K562 treated with DMSO at 1 percent for 48 hours (cell line): ENCODE data around the gene PYURF. TPM values are rescaled to one million over a fixed set of nuclear protein-coding genes. Genes with fewer than 3 reads are reported as not detected.

ENCODE experiments used
- total RNA-seq: library from RNA; unstranded; fragments of 300-600 nt; gene quantifications from 2 replicates; pipeline ENCODE4 v1.2.3, GENCODE V29; 2022; ENCODE audit warnings: low replicate concordance; ENCODE audit errors: extremely low read depth

The PYURF gene, protein sequence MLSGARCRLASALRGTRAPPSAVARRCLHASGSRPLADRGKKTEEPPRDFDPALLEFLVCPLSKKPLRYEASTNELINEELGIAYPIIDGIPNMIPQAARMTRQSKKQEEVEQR
- not detected in 2 replicates for total RNA-seq

DNA sequence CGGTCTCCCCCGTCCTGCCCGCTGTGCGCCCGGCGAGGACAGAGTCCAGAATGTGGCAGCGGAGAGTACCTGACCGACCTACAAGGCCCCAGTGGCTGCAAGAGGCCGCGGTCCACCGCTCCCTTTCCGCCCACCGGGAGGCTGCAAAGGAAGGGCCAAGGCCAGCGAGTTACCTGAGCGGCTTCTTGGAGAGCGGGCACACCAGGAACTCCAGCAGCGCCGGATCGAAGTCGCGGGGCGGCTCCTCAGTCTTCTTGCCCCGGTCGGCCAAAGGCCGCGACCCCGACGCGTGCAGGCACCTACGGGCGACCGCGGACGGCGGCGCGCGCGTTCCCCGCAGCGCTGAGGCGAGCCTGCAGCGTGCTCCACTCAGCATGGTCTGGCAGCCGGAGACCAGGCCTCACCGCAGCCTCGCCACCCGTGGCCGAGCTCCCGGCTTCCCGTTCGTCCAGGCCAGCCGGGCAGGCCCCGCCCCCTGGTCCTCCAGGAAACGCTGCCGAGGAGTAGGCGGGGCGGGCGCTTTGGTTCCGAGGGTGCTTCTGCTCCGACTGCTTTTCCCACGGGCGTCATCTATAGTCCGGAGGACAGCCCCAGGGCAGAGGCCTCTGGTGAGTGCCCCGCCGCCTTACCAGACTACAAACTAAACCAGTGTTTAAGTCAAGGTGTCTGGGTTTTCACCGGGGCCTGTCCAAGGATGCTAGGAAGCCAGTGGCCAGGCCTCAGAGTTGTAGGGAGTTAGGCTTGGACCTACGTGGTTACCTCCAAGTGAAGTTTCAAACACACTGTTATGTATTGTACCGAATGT is at the start of gene PYURF:
Gene PYURF, minus strand, starts transcription at position 452 of the 805 bp plus-strand sequence. Its CDS starts 76 bp downstream, at position 376.

Other genes with a start within 250 kb of the PYURF start
- gene PPM1K, start 239.2 kb downstream of the PYURF start, total RNA-seq, result not detected in 2 replicates
- not detected in 2 replicates for gene HERC6, start 144.9 kb downstream of the PYURF start, total RNA-seq
- gene HERC5, start 66.7 kb downstream of the PYURF start, total RNA-seq, result not detected in 2 replicates
- not detected in 2 replicates for gene HERC3, start 68.7 kb upstream of the PYURF start, total RNA-seq
- gene NAP1L5, start 174.1 kb upstream of the PYURF start, total RNA-seq, result not detected in 2 replicates